NCI-H1694 (cell line): ENCODE measurements around the gene SLC35F4.

Experiments
- DNase-seq: peaks from one replicate; lab custom pipeline; 2025; lab: John Stamatoyannopoulos, UW

Gene SLC35F4

GRCh38 chr14:57519043-57519442, 346.8 kb downstream of the SLC35F4 start:
- DNase-seq: no peak
